Measurements from ENCODE around the gene SH3BP2. TPM values are rescaled to one million over a fixed set of nuclear protein-coding genes. Genes with fewer than 3 reads are reported as not detected.

Gene SH3BP2
- total RNA-seq, 1 donor from 2014 or later, result 24.9 TPM

- no peak for DNase-seq (ENCODE audit: low read depth, low spot score)
These were observed 10.0 kb downstream of the SH3BP2 start for GRCh38 chr4:2802618-2803531.

- no peak for DNase-seq (ENCODE audit: low read depth, low spot score)
These were observed 11.0 kb downstream of the SH3BP2 start for GRCh38 chr4:2803624-2804448.

GRCh38 chr4:2804449-2804972 lies 11.6 kb downstream of the SH3BP2 start:
- DNase-seq (ENCODE audit: low read depth, low spot score), result no peak

GRCh38 chr4:2804973-2805501 lies 12.2 kb downstream of the SH3BP2 start:
- DNase-seq (ENCODE audit: low read depth, low spot score), result no peak

GRCh38 chr4:2805712-2806389 lies 13.0 kb downstream of the SH3BP2 start:
- DNase-seq (ENCODE audit: low read depth, low spot score), result no peak

GRCh38 chr4:2806390-2807355 lies 13.8 kb downstream of the SH3BP2 start:
- no peak for DNase-seq (ENCODE audit: low read depth, low spot score)

- DNase-seq (ENCODE audit: low read depth, low spot score), result no peak
These were observed 14.7 kb downstream of the SH3BP2 start for GRCh38 chr4:2807571-2807970.

GRCh38 chr4:2808001-2808400 lies 15.1 kb downstream of the SH3BP2 start:
- DNase-seq (ENCODE audit: low read depth, low spot score), result no peak

- no peak for DNase-seq (ENCODE audit: low read depth, low spot score)
These were observed 16.8 kb downstream of the SH3BP2 start for GRCh38 chr4:2809610-2810180.

- DNase-seq (ENCODE audit: low read depth, low spot score), result no peak
These were observed 17.5 kb downstream of the SH3BP2 start for GRCh38 chr4:2810388-2810787.

- no peak for DNase-seq (ENCODE audit: low read depth, low spot score)
These were observed 19.1 kb downstream of the SH3BP2 start for GRCh38 chr4:2811830-2812611.

- no peak for DNase-seq (ENCODE audit: low read depth, low spot score)
These were observed 19.9 kb downstream of the SH3BP2 start for GRCh38 chr4:2812612-2813354.

- DNase-seq (ENCODE audit: low read depth, low spot score), result no peak
These were observed 20.8 kb downstream of the SH3BP2 start for GRCh38 chr4:2813446-2814405.

- DNase-seq (ENCODE audit: low read depth, low spot score), result no peak
These were observed 21.9 kb downstream of the SH3BP2 start for GRCh38 chr4:2814627-2815270.

GRCh38 chr4:2816401-2816954 lies 23.6 kb downstream of the SH3BP2 start:
- no peak for DNase-seq (ENCODE audit: low read depth, low spot score)

- DNase-seq (ENCODE audit: low read depth, low spot score), result no peak
These were observed 24.3 kb downstream of the SH3BP2 start for GRCh38 chr4:2817137-2817536.

All from pulmonary artery endothelial cell (primary cell).